ENCODE data around the gene MTSS2. TPM values are rescaled to one million over a fixed set of nuclear protein-coding genes. Genes with fewer than 3 reads are reported as not detected.

The MTSS2 gene
- total and polyA plus RNA-seq, 12 donors: 11.6 to 145 (median 73.9) TPM

- intact Hi-C loops (cut with DNase I): no loop called here
- DNase-seq: peak; percentile 85 to 97 (median 96)
These were observed 17.4 kb upstream of the MTSS2 start for GRCh38 chr16:70703041-70703834.

GRCh38 chr16:70702624-70703023 is 16.8 kb upstream of the MTSS2 start:
- Histone ChIP-seq H3K27me3 (no peaks in the 10 kb centered on the region), H3K4me1 (replicated peaks in 1 of 2) (peaks cover 21 to 49% of the 10 kb centered on the region in 2 donors), H3K36me3 (replicated peaks in 1 of 2) (peaks cover 0 to 6% of the 10 kb centered on the region in 2 donors), H3K27ac (peak overlapping the region; percentile 48 to 98 (median 91)), H3K9me3 (replicated peaks in 1 of 3) (no peaks in the 10 kb centered on the region), H3K4me3 (no peak overlapping the region)
- intact Hi-C loops (cut with DNase I): no loop called here
- WGBS, 4 donors: 57 to 69% (median 64%) methylated on average over 6 to 8 of the region's 8 CpGs
- TF ChIP-seq POLR2A (IDR thresholded peaks at IDR 0.05): no peak
- DNase-seq: peak in 5 of 7 donors; percentile 59 to 83 (median 72)

More at GRCh38 chr16:70703041-70703834, 17.4 kb upstream of the MTSS2 start:
- H3K4me1 ChIP-seq (replicated peaks in 1 of 2): peaks cover 21 to 49% of the 10 kb centered on the region in 2 donors
- H3K4me3 ChIP-seq: no peak overlapping the region
- 33 to 46% (median 38%) methylated on average over 8 to 16 of the region's 16 CpGs for WGBS, 4 donors
- H3K27ac ChIP-seq: peak overlapping the region; percentile 48 to 98 (median 91)
- no peaks in the 10 kb centered on the region for H3K27me3 ChIP-seq
- H3K9me3 ChIP-seq (replicated peaks in 1 of 3): no peaks in the 10 kb centered on the region
- H3K36me3 ChIP-seq (replicated peaks in 1 of 2): peaks cover 0 to 5% of the 10 kb centered on the region in 2 donors
- peak; percentile 14 to 81 (median 74) for TF ChIP-seq CTCF (IDR thresholded peaks at IDR 0.05)
- TF ChIP-seq POLR2A (IDR thresholded peaks at IDR 0.05): peak in 1 of 2 donors; percentile 86

- Histone ChIP-seq H3K36me3 (replicated peaks in 1 of 2) (peaks cover 0 to 6% of the 10 kb centered on the region in 2 donors), H3K4me3 (no peak overlapping the region), H3K4me1 (replicated peaks in 1 of 2) (peaks cover 21 to 43% of the 10 kb centered on the region in 2 donors), H3K27me3 (no peaks in the 10 kb centered on the region), H3K9me3 (replicated peaks in 1 of 3) (no peaks in the 10 kb centered on the region), H3K27ac (peak overlapping the region in 4 of 5 donors; percentile 85 to 98 (median 94))
- intact Hi-C loops (cut with DNase I): no loop called here
- no peak for DNase-seq
- WGBS, 4 donors: 87 to 100% (median 94%) methylated on average over 4 to 8 of the region's 8 CpGs
- no peak for TF ChIP-seq CTCF (IDR thresholded peaks at IDR 0.05)
- no peak for TF ChIP-seq POLR2A (IDR thresholded peaks at IDR 0.05)
These were observed 16.1 kb upstream of the MTSS2 start for GRCh38 chr16:70701998-70702397.

GRCh38 chr16:70701596-70701995 is 15.7 kb upstream of the MTSS2 start:
- Histone ChIP-seq H3K27me3 (no peaks in the 10 kb centered on the region), H3K36me3 (replicated peaks in 1 of 2) (peaks cover 0 to 6% of the 10 kb centered on the region in 2 donors), H3K27ac (peak overlapping the region in 2 of 5 donors; percentile 96 to 98), H3K9me3 (replicated peaks in 1 of 3) (no peaks in the 10 kb centered on the region), H3K4me1 (replicated peaks in 1 of 2) (peaks cover 21 to 39% of the 10 kb centered on the region in 2 donors), H3K4me3 (no peak overlapping the region)
- intact Hi-C loops (cut with DNase I): no loop called here
- DNase-seq: no peak
- TF ChIP-seq POLR2A (IDR thresholded peaks at IDR 0.05): no peak
- TF ChIP-seq CTCF (IDR thresholded peaks at IDR 0.05): no peak
- WGBS, 4 donors: 86 to 89% (median 89%) methylated on average over 8 to 9 of the region's 9 CpGs

Data from adrenal gland (tissue), 12 donors.